Vagina (tissue), 2 donors: ENCODE results near the gene SRD5A1.

ENCODE experiments used
- POLR2A ChIP-seq, 2 donors: fragments of 450-650 bp; IDR thresholded peaks; one replicate each; pipeline ENCODE4 v1.6.1; 2017; ENCODE audit warnings: antibody characterized with exemption in 2 of 2, mild to moderate bottlenecking in 2 of 2, moderate library complexity in 2 of 2
- TF ChIP-seq, protein P1 (sequence below), 3 experiments: fragments of 450-650 bp in 2 of 3; fragments of 200-600 bp in 1 of 3; sonication (generic) in 1 of 3; IDR thresholded peaks; one replicate each; pipeline ENCODE4 v1.5.1; 2017 to 2019; ENCODE audit warnings: antibody characterized with exemption in 3 of 3, mild to moderate bottlenecking in 2 of 3, moderate library complexity in 2 of 3

DNA sequence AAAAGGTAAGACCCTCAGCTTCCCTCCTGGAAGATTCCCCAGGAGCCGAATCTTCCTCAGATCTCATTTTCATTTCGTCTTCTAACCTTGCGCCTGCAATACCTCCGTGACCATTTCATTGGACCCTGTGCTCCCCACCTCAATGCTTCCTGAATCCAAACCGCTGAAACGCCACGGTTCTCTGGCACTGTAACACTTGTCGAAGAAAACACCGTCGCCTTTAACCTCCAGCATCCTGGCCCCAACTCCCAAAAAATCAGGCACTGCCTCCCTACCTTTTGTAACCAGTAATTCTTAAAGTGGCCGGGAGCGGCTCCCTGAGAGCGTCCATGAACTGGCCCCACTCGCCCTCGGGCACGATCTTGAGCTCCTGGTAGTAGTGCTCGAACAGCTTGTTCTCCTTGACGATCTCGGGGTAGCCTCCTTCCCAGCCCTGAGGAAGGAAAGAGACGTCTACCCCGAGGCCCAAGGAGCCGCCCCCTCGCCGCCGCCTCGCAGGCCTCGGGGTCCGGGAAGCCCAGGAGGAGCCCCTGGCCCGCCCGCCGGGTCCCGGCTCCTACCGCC, 834 bp upstream of the SRD5A1 start:
- TF ChIP-seq, protein P1, sequence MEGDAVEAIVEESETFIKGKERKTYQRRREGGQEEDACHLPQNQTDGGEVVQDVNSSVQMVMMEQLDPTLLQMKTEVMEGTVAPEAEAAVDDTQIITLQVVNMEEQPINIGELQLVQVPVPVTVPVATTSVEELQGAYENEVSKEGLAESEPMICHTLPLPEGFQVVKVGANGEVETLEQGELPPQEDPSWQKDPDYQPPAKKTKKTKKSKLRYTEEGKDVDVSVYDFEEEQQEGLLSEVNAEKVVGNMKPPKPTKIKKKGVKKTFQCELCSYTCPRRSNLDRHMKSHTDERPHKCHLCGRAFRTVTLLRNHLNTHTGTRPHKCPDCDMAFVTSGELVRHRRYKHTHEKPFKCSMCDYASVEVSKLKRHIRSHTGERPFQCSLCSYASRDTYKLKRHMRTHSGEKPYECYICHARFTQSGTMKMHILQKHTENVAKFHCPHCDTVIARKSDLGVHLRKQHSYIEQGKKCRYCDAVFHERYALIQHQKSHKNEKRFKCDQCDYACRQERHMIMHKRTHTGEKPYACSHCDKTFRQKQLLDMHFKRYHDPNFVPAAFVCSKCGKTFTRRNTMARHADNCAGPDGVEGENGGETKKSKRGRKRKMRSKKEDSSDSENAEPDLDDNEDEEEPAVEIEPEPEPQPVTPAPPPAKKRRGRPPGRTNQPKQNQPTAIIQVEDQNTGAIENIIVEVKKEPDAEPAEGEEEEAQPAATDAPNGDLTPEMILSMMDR (IDR thresholded peaks at IDR 0.05): no peak
- no peak for TF ChIP-seq POLR2A (IDR thresholded peaks at IDR 0.05)
